HG03139 (cell line): ENCODE data around the gene NLRX1.
"Not testable (repeated sequence)": the region's sequence is repeated elsewhere in the genome, so short reads cannot be mapped to it uniquely, and the experiment has no call there.

Experiments used
- ATAC-seq: cut with Tn5 transposase; IDR thresholded peaks from one replicate; pipeline ENCODE4 v1.9.1; 2021; ENCODE audit not compliant: unreplicated experiment

The NLRX1 gene

GRCh38 chr11:119207415-119207960 lies 39.0 kb downstream of the NLRX1 start:
- ATAC-seq: no peak

- no peak for ATAC-seq
Observed at GRCh38 chr11:119209186-119209585, 40.7 kb downstream of the NLRX1 start.

- ATAC-seq: no peak
Observed at GRCh38 chr11:119210050-119210449, 41.5 kb downstream of the NLRX1 start.

- ATAC-seq: no peak
Observed at GRCh38 chr11:119218141-119218878, 49.8 kb downstream of the NLRX1 start.

GRCh38 chr11:119222308-119222707 lies 53.8 kb downstream of the NLRX1 start:
- ATAC-seq: no peak

- ATAC-seq: no peak
Observed at GRCh38 chr11:119222891-119223290, 54.4 kb downstream of the NLRX1 start.

GRCh38 chr11:119223856-119224255 lies 55.3 kb downstream of the NLRX1 start:
- ATAC-seq: no peak

DNA sequence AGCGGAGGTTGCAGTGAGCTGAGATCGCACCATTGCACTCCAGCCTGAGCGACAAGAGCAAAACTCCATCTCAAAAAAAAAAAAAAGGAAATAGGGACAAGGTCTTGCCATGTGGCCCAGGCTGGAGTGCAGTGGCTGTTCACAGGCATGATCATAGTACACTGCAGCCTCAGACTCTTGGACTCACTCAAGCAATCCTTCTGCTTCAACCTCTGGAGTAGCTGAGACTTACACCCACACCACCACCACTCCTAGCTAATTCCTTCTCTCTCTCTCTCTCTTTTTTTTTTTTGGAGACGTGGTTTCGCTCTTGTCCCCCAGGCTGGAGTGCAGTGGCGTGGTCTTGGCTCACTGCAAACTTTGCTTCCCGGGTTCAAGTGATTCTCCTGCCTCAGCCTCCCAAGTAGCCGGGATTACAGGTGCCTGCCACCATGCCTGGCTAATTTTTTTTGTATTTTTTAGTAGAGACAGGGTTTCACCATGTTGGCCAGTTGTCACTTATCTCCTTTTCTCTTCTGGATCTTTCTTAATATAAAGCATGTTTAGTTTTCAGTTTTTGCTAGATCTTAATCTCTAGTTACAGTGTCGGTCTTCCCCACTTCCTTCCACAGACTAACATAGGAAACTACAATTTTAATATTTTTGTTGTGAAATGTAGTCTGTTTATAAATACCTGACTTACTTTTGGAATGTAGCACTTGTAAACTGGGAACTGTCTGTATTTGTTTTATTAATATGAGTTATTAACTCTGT lies 60.2 kb downstream of the NLRX1 start:
- not testable (repeated sequence) for ATAC-seq

GRCh38 chr11:119229288-119229672 lies 60.8 kb downstream of the NLRX1 start:
- no peak for ATAC-seq

GRCh38 chr11:119229741-119230140 lies 61.2 kb downstream of the NLRX1 start:
- ATAC-seq: no peak
